ENCODE results near the gene CCT7. TPM values are rescaled to one million over a fixed set of nuclear protein-coding genes. Genes with fewer than 3 reads are reported as not detected.

CCT7 gene
- total and polyA plus RNA-seq, 2 of the 8 experiments (the other 6 are each of a cell fraction or from before 2014, with no cell fraction given): 440 to 474 TPM

DNA sequence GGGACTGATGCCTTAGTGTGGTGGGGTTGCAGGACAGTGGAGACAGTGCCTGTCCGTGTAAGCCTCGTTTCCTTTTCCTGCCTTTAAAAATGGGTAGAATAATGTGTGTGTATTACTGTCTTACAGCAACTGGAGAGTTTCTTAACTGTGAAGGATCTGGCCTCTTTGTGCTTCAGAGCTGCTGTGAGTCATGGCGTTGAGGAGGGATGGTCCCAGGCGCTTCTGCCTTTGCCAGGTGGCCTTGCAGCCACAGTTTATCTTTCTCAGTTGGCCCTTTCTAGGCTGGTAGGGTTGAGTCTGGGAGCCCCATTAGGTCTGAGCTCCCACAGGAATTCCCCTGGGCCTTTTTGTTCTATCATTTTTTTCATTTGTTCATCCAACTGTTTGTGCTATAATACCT is 10.3 kb upstream of the CCT7 start:
- Histone ChIP-seq H2AFZ (ENCODE audit: low read length) (no peak overlapping the region), H3K4me1 (replicated peaks in 1 of 4; ENCODE audit: control insufficient read depth in 3 of 4, insufficient read depth in 4 of 4, low read length in 3 of 4) (no peaks in the 10 kb centered on the region), H3K9me3 (ENCODE audit: insufficient read depth in 2 of 2, low read depth in 1 of 2, low read length in 1 of 2) (no peaks in the 10 kb centered on the region), H4K5ac (ENCODE audit: insufficient read length, low read depth, low read length) (no peak overlapping the region), H4K20me1 (replicated peaks in 1 of 2; ENCODE audit: control insufficient read depth in 1 of 2, insufficient read depth in 2 of 2, low read length in 2 of 2) (peaks cover 0 to 3% of the 10 kb centered on the region in 2 experiments), H3K56ac (replicated peaks; ENCODE audit: insufficient read length, low read depth, low read length) (no peak overlapping the region), H2BK12ac (ENCODE audit: low read depth, low read length) (no peak overlapping the region), H3K4me3 (ENCODE audit: extremely low read depth in 1 of 4, insufficient read depth in 2 of 4, low read depth in 3 of 4, low read length in 4 of 4) (no peak overlapping the region), H2BK15ac (ENCODE audit: low read length) (no peak overlapping the region), H3K9ac (replicated peaks in 1 of 4; ENCODE audit: extremely low read depth in 1 of 4, low read depth in 3 of 4, low read length in 3 of 4) (no peak overlapping the region), H3K23me2 (ENCODE audit: low read depth, low read length) (no peaks in the 10 kb centered on the region), H2BK20ac (ENCODE audit: low read length) (no peak overlapping the region), H3K23ac (ENCODE audit: insufficient read length) (no peak overlapping the region), H3K36me3 (ENCODE audit: control insufficient read depth in 2 of 4, insufficient read depth in 4 of 4, low read length in 3 of 4) (peaks cover 6 to 39% (median 16%) of the 10 kb centered on the region in 4 experiments; a peak in 7 of 8 replicates), H3K27me3 (replicated peaks in 1 of 4; ENCODE audit: control insufficient read depth in 3 of 4, extremely low read depth in 1 of 4, insufficient read depth in 3 of 4, low read length in 3 of 4) (no peaks in the 10 kb centered on the region), H3K79me2 (ENCODE audit: control insufficient read depth in 1 of 2, insufficient read depth in 2 of 2, low read length in 2 of 2) (peaks cover 0 to 1% of the 10 kb centered on the region in 2 experiments; a peak in 1 of 4 replicates), H2BK5ac (ENCODE audit: low read depth, low read length) (no peak overlapping the region), H4K91ac (replicated peaks; ENCODE audit: insufficient read length, low read length) (no peak overlapping the region), H4K8ac (ENCODE audit: extremely low read depth, insufficient read depth, low read length) (no peak overlapping the region), H3K4ac (replicated peaks; ENCODE audit: insufficient read length, low read depth, low read length) (no peak overlapping the region), H3K14ac (ENCODE audit: insufficient read length) (no peak overlapping the region), H3K79me1 (ENCODE audit: low read depth, low read length) (peaks cover 3% of the 10 kb centered on the region; the same call in 1 of the 2 replicates), H2AK5ac (ENCODE audit: low read depth, low read length) (no peak overlapping the region), H3K27ac (ENCODE audit: low read depth, low read length) (no peak overlapping the region), H3K18ac (ENCODE audit: extremely low read depth, low read length) (no peak overlapping the region), H3K4me2 (ENCODE audit: insufficient read depth in 1 of 2, low read depth in 2 of 2, low read length in 2 of 2) (no peak overlapping the region), H2BK120ac (replicated peaks; ENCODE audit: low read depth, low read length) (no peak overlapping the region)
- FAIRE-seq: no peak
- TF ChIP-seq CHD2 (IDR thresholded peaks at IDR 0.05; ENCODE audit: low read length): no peak
- no peak for TF ChIP-seq SP1 (IDR thresholded peaks at IDR 0.05; ENCODE audit: low read depth, low read length)
- TF ChIP-seq, protein P1, sequence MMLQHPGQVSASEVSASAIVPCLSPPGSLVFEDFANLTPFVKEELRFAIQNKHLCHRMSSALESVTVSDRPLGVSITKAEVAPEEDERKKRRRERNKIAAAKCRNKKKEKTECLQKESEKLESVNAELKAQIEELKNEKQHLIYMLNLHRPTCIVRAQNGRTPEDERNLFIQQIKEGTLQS (IDR thresholded peaks at IDR 0.05; ENCODE audit: insufficient read depth, low read depth, low read length): no peak
- no peak for TF ChIP-seq HDAC6 (IDR thresholded peaks at IDR 0.05; ENCODE audit: low read depth, low read length)
- POLR2A ChIA-PET (ENCODE audit: partially characterized antibody): interaction anchor here (1.1 to 11.5 kb wide), 3 partner anchors 9 to 16 kb away, joined by 4 to 113 read pairs (median 9); partner anchors contain the start of genes CCT7 and PRADC1
- 88% methylated on average over 4 of the region's 4 CpGs; no CpG with 5 or more reads in 1 of the 2 experiments for WGBS, 2 experiments (ENCODE audit: extremely low coverage in 1 of 2, insufficient coverage in 1 of 2, insufficient read length in 1 of 2, insufficient replicate concordance in 2 of 2, low coverage in 1 of 2, low lambda C conversion rate in 2 of 2, missing lambda C conversion rate in 1 of 2)
- no peak for DNase-seq (ENCODE audit: low read depth in 1 of 2, low spot score in 2 of 2)
- CTCF ChIA-PET (ENCODE audit: partially characterized antibody): interaction anchor here (0.6 to 3.9 kb wide), 3 partner anchors 9 to 1773 kb away, joined by 3 to 19 read pairs (median 14); partner anchors contain the start of genes CCT7, PRADC1 and SMYD5

Data from H1 (cell line).